ENCODE measurements around the gene GRID2.

- TF ChIP-seq CTCF (IDR thresholded peaks at IDR 0.05) (no peak), EZH2 (IDR thresholded peaks at IDR 0.05) (no peak)
Measured at GRCh38 chr4:93645120-93645519, 1341.4 kb downstream of the GRID2 start.
